ENCODE data around the gene SLC22A17. TPM values are rescaled to one million over a fixed set of nuclear protein-coding genes. Genes with fewer than 3 reads are reported as not detected.

Gene SLC22A17
- total RNA-seq, 1 experiment from 2014 or later, result 42.3 TPM

GRCh38 chr14:23384364-23385080 is 31.8 kb upstream of the SLC22A17 start:
- POLR2A ChIA-PET, result no interaction called here
- peaks cover 13% of the 10 kb centered on the region for H3K4me1 Mint-ChIP-seq
- H3K9me3 Mint-ChIP-seq, result no peaks in the 10 kb centered on the region
- ATAC-seq, result no peak
- CTCF ChIA-PET, result interaction anchor here (2.2 kb wide), 1 partner anchor 72 kb away, joined by 14 read pairs; no protein-coding TSS in a partner anchor
- no peak for DNase-seq (ENCODE audit: low spot score)
- H3K36me3 Mint-ChIP-seq, result no peaks in the 10 kb centered on the region
- no peak overlapping the region for H3K27ac Mint-ChIP-seq
- no peak overlapping the region for H3K4me3 Mint-ChIP-seq
- H3K27me3 Mint-ChIP-seq (ENCODE audit: low read depth), result peaks cover 35% of the 10 kb centered on the region
- TF ChIP-seq ZBTB43 (CRISPR knock-in tag; IDR thresholded peaks at IDR 0.05), result no peak
- TF ChIP-seq ZNF232 (CRISPR knock-in tag; IDR thresholded peaks at IDR 0.05), result no peak
- TF ChIP-seq SP1 (CRISPR knock-in tag; conservative IDR thresholded peaks at IDR 0.05), result no peak
- TF ChIP-seq CREM (CRISPR knock-in tag; IDR thresholded peaks at IDR 0.05), result no peak
- no peak for TF ChIP-seq ATF3 (CRISPR knock-in tag; conservative IDR thresholded peaks at IDR 0.05)
- TF ChIP-seq ZNF317 (CRISPR knock-in tag; IDR thresholded peaks at IDR 0.05; ENCODE audit: borderline replicate concordance, low read depth), result no peak
- no peak for TF ChIP-seq ZSCAN18 (CRISPR knock-in tag; IDR thresholded peaks at IDR 0.05)
- TF ChIP-seq EMX1 (CRISPR knock-in tag; IDR thresholded peaks at IDR 0.05), result no peak
- no peak for TF ChIP-seq NR3C1 (CRISPR knock-in tag; conservative IDR thresholded peaks at IDR 0.05; ENCODE audit: low read depth)
- no peak for TF ChIP-seq RELA (CRISPR knock-in tag; IDR thresholded peaks at IDR 0.05; ENCODE audit: borderline replicate concordance)
- TF ChIP-seq ETV6 (CRISPR knock-in tag; IDR thresholded peaks at IDR 0.05), result no peak
- no peak for TF ChIP-seq GABPB1 (CRISPR knock-in tag; IDR thresholded peaks at IDR 0.05)
- TF ChIP-seq SMAD3 (CRISPR knock-in tag; IDR thresholded peaks at IDR 0.05; ENCODE audit: borderline replicate concordance), result no peak
- no peak for TF ChIP-seq GTF2I (CRISPR knock-in tag; conservative IDR thresholded peaks at IDR 0.05)
- no peak for TF ChIP-seq SOX15 (CRISPR knock-in tag; IDR thresholded peaks at IDR 0.05)
- no peak for TF ChIP-seq CTCF (IDR thresholded peaks at IDR 0.05)
- no peak for TF ChIP-seq E2F4 (CRISPR knock-in tag; IDR thresholded peaks at IDR 0.05; ENCODE audit: borderline replicate concordance, low read depth)
- TF ChIP-seq CBFB (CRISPR knock-in tag; IDR thresholded peaks at IDR 0.05; ENCODE audit: low read depth), result no peak
- no peak for TF ChIP-seq TEAD1 (CRISPR knock-in tag; IDR thresholded peaks at IDR 0.05)
- TF ChIP-seq SMAD4 (CRISPR knock-in tag; IDR thresholded peaks at IDR 0.05), result no peak
